Amygdala (tissue), 56 donors: Measurements from ENCODE around the gene XPNPEP1.

Experiments
- DNase-seq, 56 donors: peaks; one replicate each; lab custom pipeline; 2025; lab: John Stamatoyannopoulos, UW

XPNPEP1 gene

DNA sequence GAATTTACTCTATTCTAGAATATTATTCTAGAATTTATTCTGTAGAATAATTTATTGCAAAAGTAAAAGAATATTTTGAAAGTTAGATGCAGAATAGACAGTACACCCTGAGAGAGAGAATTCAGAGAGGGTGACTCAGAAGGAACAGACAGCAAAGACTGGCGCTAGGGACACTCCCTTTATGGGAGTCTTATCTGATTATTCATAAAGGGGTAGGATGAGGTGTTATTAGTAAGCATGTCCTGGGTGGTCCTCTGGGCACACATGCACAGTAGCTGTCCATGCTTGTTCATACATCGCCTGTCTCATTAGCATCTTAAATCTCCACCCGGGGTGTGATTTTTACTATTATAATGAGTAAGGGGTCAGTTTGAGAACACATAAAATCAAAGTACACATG is 100.1 kb downstream of the XPNPEP1 start:
- no peak for DNase-seq

DNA sequence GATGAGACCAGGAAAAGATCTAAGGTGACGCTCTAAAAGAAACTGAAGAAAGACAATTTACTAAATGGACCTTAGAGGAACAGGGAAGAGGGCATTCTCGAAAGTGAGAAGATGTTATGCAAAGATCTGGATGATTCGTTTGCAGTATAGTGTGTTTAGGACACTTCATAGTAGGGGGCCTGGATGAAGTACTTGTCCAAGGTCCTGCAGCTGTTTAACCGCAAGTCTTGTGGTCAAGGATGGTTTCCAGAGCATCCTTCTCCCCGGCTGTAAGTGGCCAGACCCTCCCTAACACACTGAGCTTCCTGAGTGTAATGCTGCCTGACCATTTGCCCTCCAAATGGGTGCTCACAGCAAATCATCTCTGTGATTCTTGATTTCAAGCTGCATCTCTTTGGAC is 101.6 kb downstream of the XPNPEP1 start:
- no peak for DNase-seq

DNA sequence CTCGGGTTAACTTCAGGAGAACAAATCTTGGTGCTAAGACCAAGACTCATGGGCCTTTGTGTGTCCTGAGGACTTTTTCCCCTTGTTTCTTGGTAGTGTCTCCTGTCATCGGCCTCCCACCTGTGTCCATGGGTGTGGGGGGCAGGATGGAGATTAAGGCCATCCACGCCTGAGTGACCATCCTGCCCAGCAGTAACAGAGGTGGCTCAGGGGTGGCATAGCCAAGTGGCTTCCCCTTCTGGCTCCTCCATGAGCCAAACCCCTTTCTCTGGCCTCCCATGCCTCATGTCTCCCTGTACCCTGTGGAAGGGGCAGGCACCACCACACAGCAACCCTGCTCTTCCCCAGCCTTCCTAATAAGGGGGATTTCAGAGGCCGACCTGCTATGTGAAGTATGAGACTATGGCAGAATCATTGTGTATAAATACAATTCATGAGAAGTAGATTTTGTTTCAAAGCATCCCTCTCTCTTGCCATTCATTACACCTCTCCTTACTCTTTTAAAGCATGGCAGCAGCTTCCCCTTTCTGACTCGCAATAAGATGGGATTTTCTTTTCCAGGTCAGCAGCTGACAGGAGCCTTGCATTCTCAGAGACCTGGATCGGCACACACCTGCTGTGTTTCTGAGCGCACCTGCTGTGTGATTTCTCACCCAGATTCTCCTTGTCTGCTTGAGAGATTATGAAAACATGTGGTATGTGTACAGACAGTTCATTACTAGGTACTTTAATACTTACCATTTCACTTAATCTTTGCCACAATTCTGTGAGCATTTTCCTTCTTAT is 102.5 kb downstream of the XPNPEP1 start:
- DNase-seq = no peak

DNA sequence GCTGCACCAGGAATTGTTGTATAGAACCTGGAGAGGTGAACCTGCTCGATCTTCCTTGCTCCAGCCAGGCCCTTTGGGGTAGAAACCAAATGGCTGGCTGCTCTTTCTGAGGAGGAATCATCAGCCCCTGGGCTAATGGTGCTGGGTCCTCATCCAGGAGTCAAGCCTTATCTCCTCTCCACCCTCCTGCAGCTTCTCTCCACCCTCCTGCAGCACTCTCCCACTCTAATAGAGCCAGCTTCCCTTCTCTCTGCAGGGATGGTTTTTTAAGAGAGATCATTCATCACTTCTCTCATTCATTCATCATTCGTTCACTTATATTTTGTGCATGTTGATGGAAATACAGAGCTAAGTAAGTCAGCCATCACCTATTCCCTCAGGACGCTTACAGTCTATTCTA is 103.5 kb downstream of the XPNPEP1 start:
- DNase-seq = no peak
